Progenitor cell of endocrine pancreas (in vitro differentiated cells): ENCODE measurements around the gene KDM7A. TPM values are rescaled to one million over a fixed set of nuclear protein-coding genes. Genes with fewer than 3 reads are reported as not detected.

Experiments
- DNase-seq: peaks from one replicate; pipeline ENCODE4 v3.0.0; 2021; ENCODE audit warnings: low spot score; ENCODE audit not compliant: unreplicated experiment
- H3K27ac Mint-ChIP-seq: 2 replicates; pipeline ENCODE4 v1.8.0; 2021; ENCODE audit warnings: mild to moderate bottlenecking, moderate library complexity, mixed read lengths
- H3K27me3 Mint-ChIP-seq: 2 replicates; pipeline ENCODE4 v1.8.0; 2021; ENCODE audit warnings: mixed read lengths
- H3K36me3 Mint-ChIP-seq: 2 replicates; pipeline ENCODE4 v1.8.0; 2022; ENCODE audit warnings: mixed read lengths; ENCODE audit not compliant: insufficient read depth
- H3K4me1 Mint-ChIP-seq: 2 replicates; pipeline ENCODE4 v1.8.0; 2021; ENCODE audit warnings: low read depth, mixed read lengths
- H3K4me3 Mint-ChIP-seq: 2 replicates; pipeline ENCODE4 v1.8.0; 2021; ENCODE audit warnings: low read depth, mild to moderate bottlenecking, moderate library complexity, mixed read lengths
- H3K9me3 Mint-ChIP-seq: 2 replicates; pipeline ENCODE4 v1.8.0; 2021; ENCODE audit warnings: low read depth, mixed read lengths
- CTCF ChIP-seq: fragments of 200-600 bp; sonication (generic); IDR thresholded peaks from one replicate; pipeline ENCODE4 v1.5.0; 2021; ENCODE audit warnings: antibody characterized with exemption, mild to moderate bottlenecking; ENCODE audit not compliant: unreplicated experiment
- total RNA-seq: library from RNA; stranded (reverse); gene quantifications from 2 replicates; pipeline ENCODE4 v1.2.1, GENCODE V29; 2021

Gene KDM7A
- total RNA-seq, 1 donor from 2014 or later, result 13.8 TPM

GRCh38 chr7:140082770-140083169 is 94.0 kb downstream of the KDM7A start:
- no peak overlapping the region for H3K4me3 Mint-ChIP-seq
- no peak for TF ChIP-seq CTCF
- H3K4me1 Mint-ChIP-seq, result peaks cover 5% of the 10 kb centered on the region
- no peaks in the 10 kb centered on the region for H3K36me3 Mint-ChIP-seq
- DNase-seq, result no peak
- peaks cover 11% of the 10 kb centered on the region for H3K27me3 Mint-ChIP-seq
- H3K9me3 Mint-ChIP-seq, result no peaks in the 10 kb centered on the region
- no peak overlapping the region for H3K27ac Mint-ChIP-seq

GRCh38 chr7:140081774-140082425 is 94.9 kb downstream of the KDM7A start:
- no peak overlapping the region for H3K4me3 Mint-ChIP-seq
- peaks cover 11% of the 10 kb centered on the region for H3K27me3 Mint-ChIP-seq
- no peak for TF ChIP-seq CTCF
- H3K36me3 Mint-ChIP-seq, result no peaks in the 10 kb centered on the region
- no peak overlapping the region for H3K27ac Mint-ChIP-seq
- no peaks in the 10 kb centered on the region for H3K9me3 Mint-ChIP-seq
- peaks cover 5% of the 10 kb centered on the region for H3K4me1 Mint-ChIP-seq
- DNase-seq, result no peak

- Mint-ChIP-seq H3K9me3 (no peaks in the 10 kb centered on the region), H3K36me3 (no peaks in the 10 kb centered on the region), H3K27ac (peak overlapping the region; percentile 7), H3K4me3 (no peak overlapping the region), H3K27me3 (peaks cover 11% of the 10 kb centered on the region), H3K4me1 (peaks cover 5% of the 10 kb centered on the region)
- TF ChIP-seq CTCF, result no peak
- DNase-seq, result no peak
Measured at GRCh38 chr7:140080919-140081318, 95.9 kb downstream of the KDM7A start.

- peak; percentile 53 for TF ChIP-seq CTCF
- Mint-ChIP-seq H3K27me3 (peaks cover 11% of the 10 kb centered on the region), H3K4me1 (peaks cover 1% of the 10 kb centered on the region), H3K36me3 (no peaks in the 10 kb centered on the region), H3K27ac (peak overlapping the region; percentile 62), H3K4me3 (no peak overlapping the region), H3K9me3 (no peaks in the 10 kb centered on the region)
- DNase-seq, result no peak
Measured at GRCh38 chr7:140079121-140079536, 97.7 kb downstream of the KDM7A start.

- DNase-seq, result no peak
- TF ChIP-seq CTCF, result no peak
- peaks cover 11% of the 10 kb centered on the region for H3K27me3 Mint-ChIP-seq
Measured at GRCh38 chr7:140078392-140078791, 98.4 kb downstream of the KDM7A start.

More at GRCh38 chr7:140078392-140078791, 98.4 kb downstream of the KDM7A start:
- H3K9me3 Mint-ChIP-seq, result no peaks in the 10 kb centered on the region
- H3K27ac Mint-ChIP-seq, result no peak overlapping the region
- H3K4me3 Mint-ChIP-seq, result no peak overlapping the region
- H3K36me3 Mint-ChIP-seq, result no peaks in the 10 kb centered on the region
- peaks cover 1% of the 10 kb centered on the region for H3K4me1 Mint-ChIP-seq
